ENCODE results near the gene KREMEN1.

Gene KREMEN1

DNA sequence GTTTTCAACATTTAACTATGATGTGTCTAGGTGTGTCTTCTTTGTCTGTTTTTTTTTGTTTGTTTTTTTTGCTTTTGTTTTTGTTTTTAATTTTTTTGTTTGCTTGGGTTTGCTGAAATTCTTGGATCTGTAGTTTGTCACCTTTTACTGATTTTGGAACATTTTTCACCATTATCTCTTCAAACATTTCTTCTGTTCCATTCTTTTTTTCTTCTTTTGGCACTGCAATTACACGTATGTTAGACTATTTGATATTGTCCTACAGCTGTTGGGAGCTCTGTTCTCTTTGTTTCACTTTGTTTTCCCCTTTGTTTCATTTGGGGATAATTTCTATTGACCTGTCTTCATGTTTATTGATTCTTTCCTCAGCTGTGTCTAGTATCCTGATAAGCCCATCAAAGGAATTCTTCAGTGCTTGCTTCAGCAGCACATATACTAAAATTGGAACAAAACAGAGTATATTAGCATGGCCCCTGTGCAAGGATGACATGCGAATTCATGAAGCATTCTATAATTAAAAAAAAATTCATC is 60.8 kb downstream of the KREMEN1 start:
- DNase-seq (ENCODE audit: low read depth), result no peak
- H3K4me3 ChIP-seq (ENCODE audit: low read length), result no peak overlapping the region
- TF ChIP-seq, protein P1, sequence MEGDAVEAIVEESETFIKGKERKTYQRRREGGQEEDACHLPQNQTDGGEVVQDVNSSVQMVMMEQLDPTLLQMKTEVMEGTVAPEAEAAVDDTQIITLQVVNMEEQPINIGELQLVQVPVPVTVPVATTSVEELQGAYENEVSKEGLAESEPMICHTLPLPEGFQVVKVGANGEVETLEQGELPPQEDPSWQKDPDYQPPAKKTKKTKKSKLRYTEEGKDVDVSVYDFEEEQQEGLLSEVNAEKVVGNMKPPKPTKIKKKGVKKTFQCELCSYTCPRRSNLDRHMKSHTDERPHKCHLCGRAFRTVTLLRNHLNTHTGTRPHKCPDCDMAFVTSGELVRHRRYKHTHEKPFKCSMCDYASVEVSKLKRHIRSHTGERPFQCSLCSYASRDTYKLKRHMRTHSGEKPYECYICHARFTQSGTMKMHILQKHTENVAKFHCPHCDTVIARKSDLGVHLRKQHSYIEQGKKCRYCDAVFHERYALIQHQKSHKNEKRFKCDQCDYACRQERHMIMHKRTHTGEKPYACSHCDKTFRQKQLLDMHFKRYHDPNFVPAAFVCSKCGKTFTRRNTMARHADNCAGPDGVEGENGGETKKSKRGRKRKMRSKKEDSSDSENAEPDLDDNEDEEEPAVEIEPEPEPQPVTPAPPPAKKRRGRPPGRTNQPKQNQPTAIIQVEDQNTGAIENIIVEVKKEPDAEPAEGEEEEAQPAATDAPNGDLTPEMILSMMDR (conservative IDR thresholded peaks at IDR 0.05; ENCODE audit: low read length), result no peak

DNA sequence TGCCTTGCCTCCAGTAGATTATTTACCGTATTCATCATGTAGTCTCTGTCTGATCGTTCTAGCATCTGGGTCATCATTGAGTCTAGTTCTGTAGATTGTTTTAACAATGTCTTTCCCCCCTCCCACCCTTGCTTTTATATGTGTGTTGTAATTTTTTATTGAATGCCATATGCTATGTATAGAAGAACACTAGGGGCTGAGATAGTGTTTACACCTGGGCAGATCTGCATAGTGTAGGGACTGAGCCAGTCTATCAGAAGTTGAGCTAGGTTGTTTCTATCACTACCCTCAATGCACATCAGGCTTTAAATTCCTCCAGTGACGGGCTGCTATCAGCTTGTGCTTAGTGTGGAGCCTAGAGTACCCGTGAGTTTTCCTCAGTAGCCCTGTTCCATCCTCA is 61.6 kb downstream of the KREMEN1 start:
- DNase-seq (ENCODE audit: low read depth), result no peak
- no peak overlapping the region for H3K4me3 ChIP-seq (ENCODE audit: low read length)
- TF ChIP-seq, protein P1 (conservative IDR thresholded peaks at IDR 0.05; ENCODE audit: low read length), result no peak

DNA sequence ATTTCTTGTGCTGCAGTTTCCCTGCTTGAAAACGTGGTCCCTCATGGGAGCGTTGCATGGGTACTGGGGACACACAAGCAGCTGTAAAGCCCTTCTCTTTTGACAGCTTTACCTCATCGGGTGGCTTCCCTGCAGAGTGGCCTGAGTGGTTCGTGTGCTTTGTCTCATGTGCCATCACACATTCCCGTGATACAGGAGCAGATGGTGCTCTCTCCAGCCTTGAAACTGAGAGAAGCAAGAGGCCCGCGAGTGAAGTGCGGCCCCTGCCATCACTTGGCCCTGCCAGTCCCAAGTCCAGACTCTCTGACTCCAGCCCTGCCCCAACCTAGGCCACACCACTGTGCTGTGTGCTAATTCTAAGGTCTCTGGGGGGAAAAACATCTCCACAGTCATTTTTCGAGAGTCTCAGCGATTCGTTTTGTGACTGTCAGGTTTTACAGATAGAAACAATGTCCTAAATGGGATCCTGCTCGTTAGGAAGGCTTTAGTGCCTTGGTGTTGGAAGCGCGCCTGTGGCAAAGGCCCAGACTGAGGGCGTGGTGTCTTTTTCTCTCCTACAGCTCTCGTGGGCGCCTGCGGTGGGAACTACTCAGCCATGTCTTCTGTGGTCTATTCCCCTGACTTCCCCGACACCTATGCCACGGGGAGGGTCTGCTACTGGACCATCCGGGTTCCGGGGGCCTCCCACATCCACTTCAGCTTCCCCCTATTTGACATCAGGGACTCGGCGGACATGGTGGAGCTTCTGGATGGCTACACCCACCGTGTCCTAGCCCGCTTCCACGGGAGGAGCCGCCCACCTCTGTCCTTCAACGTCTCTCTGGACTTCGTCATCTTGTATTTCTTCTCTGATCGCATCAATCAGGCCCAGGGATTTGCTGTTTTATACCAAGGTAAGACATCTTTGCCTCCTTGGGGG is 64.2 kb downstream of the KREMEN1 start:
- H3K4me3 ChIP-seq (ENCODE audit: low read length), result no peak overlapping the region
- DNase-seq (ENCODE audit: low read depth), result no peak
- TF ChIP-seq, protein P1 (conservative IDR thresholded peaks at IDR 0.05; ENCODE audit: low read length), result no peak

DNA sequence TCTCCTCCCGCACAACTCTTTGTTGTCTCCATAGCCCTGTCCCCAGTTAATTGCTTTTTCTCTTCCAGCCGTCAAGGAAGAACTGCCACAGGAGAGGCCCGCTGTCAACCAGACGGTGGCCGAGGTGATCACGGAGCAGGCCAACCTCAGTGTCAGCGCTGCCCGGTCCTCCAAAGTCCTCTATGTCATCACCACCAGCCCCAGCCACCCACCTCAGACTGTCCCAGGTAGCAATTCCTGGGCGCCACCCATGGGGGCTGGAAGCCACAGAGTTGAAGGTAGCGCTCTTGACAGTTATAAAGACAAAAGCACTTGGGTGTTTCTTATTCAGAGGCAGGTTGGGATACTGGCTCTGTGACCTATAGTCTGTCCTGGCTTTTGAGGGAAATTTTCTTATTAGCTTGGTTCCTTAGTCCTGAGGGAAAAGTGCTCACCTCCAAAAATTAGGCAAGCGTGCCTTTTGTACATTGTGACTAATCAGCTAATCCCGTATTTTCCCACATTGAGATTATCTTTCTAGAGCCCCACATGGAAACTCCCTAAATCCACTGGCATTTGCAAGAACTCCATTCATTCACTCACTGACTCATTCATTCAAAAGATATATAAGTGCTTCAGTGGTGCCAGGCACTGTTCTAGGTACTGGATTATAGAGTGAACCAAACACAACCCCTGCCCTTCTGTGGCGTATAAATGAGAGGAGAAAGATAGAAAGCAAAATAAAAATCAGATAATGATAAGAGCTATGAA is 65.9 kb downstream of the KREMEN1 start:
- no peak for DNase-seq (ENCODE audit: low read depth)
- TF ChIP-seq, protein P1 (conservative IDR thresholded peaks at IDR 0.05; ENCODE audit: low read length), result no peak
- no peak overlapping the region for H3K4me3 ChIP-seq (ENCODE audit: low read length)

DNA sequence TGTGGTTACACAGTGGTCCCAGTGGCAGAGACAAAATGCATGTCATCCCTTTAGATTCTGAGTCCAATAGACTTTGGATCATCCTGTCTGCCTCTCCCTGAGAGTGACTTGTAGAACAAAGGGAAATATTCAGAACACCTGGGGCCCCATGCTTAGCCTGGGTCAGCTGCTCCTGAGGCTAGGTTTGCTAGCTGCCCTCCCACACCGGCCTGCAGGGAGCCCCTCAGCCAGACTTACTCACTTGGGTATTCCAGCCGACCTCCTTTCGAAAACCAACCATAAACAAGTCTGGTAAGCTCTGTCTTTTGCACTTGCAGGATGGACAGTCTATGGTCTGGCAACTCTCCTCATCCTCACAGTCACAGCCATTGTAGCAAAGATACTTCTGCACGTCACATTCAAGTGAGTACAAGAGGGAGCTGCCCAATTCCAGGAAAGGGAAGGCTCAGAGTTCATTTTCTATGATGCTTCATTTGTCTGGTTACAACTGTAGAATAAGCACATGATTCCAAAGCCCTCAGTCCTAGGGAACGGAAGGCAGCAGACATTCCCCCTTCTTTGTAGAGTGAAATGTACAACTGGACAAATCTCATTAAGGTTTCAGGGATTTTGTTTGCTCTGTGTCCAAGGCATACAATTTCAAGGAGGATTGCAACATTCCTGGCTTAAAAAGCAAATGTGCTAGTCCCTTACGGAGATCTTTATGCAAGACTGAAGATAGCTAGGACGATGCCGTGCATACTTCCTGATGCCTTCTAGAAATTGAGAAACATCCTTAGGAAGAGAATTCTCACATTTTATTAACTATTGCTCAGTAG is 67.3 kb downstream of the KREMEN1 start:
- TF ChIP-seq, protein P1 (conservative IDR thresholded peaks at IDR 0.05; ENCODE audit: low read length), result no peak
- DNase-seq (ENCODE audit: low read depth), result peak; percentile 88
- H3K4me3 ChIP-seq (ENCODE audit: low read length), result no peak overlapping the region

DNA sequence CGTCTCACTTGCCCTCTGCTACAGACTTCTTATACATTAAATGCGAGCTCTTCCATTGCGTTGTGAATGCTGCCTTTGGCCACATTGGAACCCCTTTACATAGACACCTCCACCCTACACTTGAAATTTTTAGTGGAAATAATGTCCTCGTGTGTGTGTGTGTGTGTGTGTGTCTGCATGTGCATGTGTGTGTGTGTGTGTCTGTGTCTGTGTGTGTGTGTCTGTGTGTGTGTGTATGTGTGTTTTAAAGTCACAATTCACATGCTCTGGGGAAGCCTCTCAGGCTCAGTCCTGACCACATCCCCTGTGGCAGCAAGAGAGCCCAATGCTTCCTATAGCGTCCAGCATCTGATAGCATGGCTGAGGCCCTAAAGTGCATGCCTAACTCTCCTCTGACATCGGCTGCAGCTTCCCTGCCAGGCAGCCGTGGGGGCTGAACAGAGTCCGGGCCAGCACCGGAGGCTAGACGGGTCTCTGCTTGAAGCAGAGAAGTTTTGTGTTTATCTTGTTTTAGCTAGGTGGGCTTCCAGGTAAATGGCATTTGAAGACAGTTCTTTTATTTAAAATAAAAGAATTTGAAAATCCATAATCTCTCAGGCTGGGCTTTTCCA is 68.3 kb downstream of the KREMEN1 start:
- H3K4me3 ChIP-seq (ENCODE audit: low read length), result no peak overlapping the region
- TF ChIP-seq, protein P1 (conservative IDR thresholded peaks at IDR 0.05; ENCODE audit: low read length), result no peak
- DNase-seq (ENCODE audit: low read depth), result no peak
